ENCODE measurements around the gene KIRREL1. TPM values are rescaled to one million over a fixed set of nuclear protein-coding genes. Genes with fewer than 3 reads are reported as not detected.

The KIRREL1 gene
- polyA plus RNA-seq, 1 experiment: 42.3 TPM

DNA sequence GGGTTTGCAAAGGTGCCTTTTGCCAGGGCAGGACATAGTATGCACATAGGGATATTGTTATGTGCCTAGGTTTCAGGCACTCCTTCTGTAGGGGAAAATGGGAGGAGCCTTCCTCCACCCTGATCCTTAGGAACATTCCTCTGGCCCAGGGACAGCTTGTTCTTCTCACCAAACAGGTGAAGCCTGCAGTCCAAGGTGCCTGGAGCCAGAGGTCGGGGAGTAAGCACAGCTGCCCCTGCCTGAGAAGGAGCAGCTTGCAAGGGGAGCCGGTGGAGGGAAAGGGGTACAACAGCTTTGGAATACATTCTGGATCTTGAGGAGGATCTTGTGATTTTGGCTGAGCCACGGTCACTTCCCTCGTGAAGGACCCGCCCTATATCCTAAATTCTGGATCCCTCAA lies 104.8 kb downstream of the KIRREL1 start:
- POLR2A ChIA-PET: no interaction called here
- CTCF ChIA-PET: interaction anchor here (1.5 to 11.5 kb wide), 5 partner anchors 12 to 135 kb away, joined by 11 to 281 read pairs (median 34); no protein-coding TSS in a partner anchor
- Histone ChIP-seq H3K4me3 (ENCODE audit: low read depth, low read length) (no peak overlapping the region), H3K27ac (ENCODE audit: low read depth, low read length) (no peak overlapping the region), H3K9me3 (ENCODE audit: control insufficient read depth, insufficient read depth, low read length) (no peaks in the 10 kb centered on the region), H3K27me3 (ENCODE audit: control insufficient read depth, insufficient read depth, low read length) (no peaks in the 10 kb centered on the region)
- no peak for DNase-seq (ENCODE audit: low read depth, low spot score)
- TF ChIP-seq, protein P1, sequence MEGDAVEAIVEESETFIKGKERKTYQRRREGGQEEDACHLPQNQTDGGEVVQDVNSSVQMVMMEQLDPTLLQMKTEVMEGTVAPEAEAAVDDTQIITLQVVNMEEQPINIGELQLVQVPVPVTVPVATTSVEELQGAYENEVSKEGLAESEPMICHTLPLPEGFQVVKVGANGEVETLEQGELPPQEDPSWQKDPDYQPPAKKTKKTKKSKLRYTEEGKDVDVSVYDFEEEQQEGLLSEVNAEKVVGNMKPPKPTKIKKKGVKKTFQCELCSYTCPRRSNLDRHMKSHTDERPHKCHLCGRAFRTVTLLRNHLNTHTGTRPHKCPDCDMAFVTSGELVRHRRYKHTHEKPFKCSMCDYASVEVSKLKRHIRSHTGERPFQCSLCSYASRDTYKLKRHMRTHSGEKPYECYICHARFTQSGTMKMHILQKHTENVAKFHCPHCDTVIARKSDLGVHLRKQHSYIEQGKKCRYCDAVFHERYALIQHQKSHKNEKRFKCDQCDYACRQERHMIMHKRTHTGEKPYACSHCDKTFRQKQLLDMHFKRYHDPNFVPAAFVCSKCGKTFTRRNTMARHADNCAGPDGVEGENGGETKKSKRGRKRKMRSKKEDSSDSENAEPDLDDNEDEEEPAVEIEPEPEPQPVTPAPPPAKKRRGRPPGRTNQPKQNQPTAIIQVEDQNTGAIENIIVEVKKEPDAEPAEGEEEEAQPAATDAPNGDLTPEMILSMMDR (IDR thresholded peaks at IDR 0.05; ENCODE audit: low read depth, low read length): no peak

DNA sequence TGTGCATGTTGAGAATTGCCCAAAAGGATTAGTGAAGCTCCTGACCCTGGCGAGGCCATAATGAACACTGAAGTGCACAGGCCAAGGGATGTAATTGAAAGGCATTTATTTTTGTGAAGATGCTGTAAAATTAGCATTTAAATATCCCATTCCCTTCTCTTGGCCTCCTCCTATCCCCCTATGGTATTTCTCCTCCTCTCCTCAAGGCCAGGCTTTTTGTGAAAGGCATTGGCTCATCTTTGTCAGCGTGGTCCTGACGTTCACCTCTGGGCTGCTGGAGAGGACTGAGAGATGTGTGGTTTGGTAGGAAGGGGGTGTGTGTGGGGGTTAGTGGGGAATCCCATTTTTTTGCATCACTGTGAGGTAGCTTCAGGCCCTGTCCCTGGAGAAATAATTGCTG lies 105.7 kb downstream of the KIRREL1 start:
- H3K27ac ChIP-seq (ENCODE audit: low read depth, low read length): no peak overlapping the region
- no peaks in the 10 kb centered on the region for H3K27me3 ChIP-seq (ENCODE audit: control insufficient read depth, insufficient read depth, low read length)
- TF ChIP-seq, protein P1 (IDR thresholded peaks at IDR 0.05; ENCODE audit: low read depth, low read length): no peak
- POLR2A ChIA-PET: no interaction called here
- no peak for DNase-seq (ENCODE audit: low read depth, low spot score)
- H3K9me3 ChIP-seq (ENCODE audit: control insufficient read depth, insufficient read depth, low read length): no peaks in the 10 kb centered on the region
- H3K4me3 ChIP-seq (ENCODE audit: low read depth, low read length): no peak overlapping the region
- CTCF ChIA-PET: interaction anchor here (1.0 to 11.5 kb wide), 6 partner anchors 12 to 135 kb away, joined by 3 to 281 read pairs (median 26); no protein-coding TSS in a partner anchor

DNA sequence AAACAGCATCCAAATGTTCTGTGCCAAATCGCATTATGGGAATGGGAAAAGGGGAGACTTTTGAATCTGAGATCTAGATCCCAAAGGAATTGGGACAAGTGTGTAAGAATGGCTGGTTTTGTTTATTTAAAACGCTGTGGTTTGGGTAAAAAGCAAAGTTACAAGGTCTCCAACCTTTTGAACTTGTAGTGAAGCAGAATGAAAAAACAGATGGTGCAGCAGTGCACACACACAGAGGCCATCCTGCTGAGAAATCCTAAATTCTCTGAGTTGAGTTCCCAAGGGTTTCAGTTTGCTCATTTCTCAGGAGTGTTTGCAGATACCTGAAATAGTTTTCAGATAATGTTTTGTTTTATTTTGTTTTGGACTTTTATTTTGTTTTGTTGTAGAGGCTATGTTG lies 107.1 kb downstream of the KIRREL1 start:
- TF ChIP-seq, protein P1 (IDR thresholded peaks at IDR 0.05; ENCODE audit: low read depth, low read length): no peak
- ChIA-PET POLR2A (no interaction called here), CTCF (interaction anchor here (0.5 to 11.5 kb wide), 4 partner anchors 12 to 109 kb away, joined by 3 to 281 read pairs (median 13); no protein-coding TSS in a partner anchor)

DNA sequence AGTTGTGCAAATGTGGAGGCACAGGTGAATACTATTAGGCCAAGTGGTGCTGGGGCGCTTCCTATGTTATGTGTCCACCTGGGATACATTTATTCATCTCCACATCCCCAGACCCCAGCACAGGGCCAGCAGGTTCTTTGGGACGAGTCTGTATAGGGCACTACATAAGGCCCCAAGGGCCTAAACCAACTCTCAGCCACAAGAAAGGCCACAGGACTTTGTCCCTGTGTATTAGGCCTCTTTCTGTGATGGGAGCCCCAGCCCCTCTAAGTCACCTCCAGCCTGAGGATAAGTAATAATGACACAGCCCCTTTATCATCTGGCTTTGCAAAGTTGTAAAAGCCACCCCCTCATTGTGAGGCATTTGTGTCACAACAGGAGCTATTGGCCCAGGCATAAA lies 108.0 kb downstream of the KIRREL1 start:
- CTCF ChIA-PET: interaction anchor here (0.9 to 11.5 kb wide), 5 partner anchors 13 to 137 kb away, joined by 3 to 281 read pairs (median 5); no protein-coding TSS in a partner anchor
- Histone ChIP-seq H3K9me3 (ENCODE audit: control insufficient read depth, insufficient read depth, low read length) (no peaks in the 10 kb centered on the region), H3K27me3 (ENCODE audit: control insufficient read depth, insufficient read depth, low read length) (peaks cover 3% of the 10 kb centered on the region), H3K4me3 (ENCODE audit: low read depth, low read length) (no peak overlapping the region), H3K27ac (ENCODE audit: low read depth, low read length) (no peak overlapping the region)
- no peak for DNase-seq (ENCODE audit: low read depth, low spot score)
- TF ChIP-seq, protein P1 (IDR thresholded peaks at IDR 0.05; ENCODE audit: low read depth, low read length): no peak
- POLR2A ChIA-PET: no interaction called here

More for the DNA sequence above, 107.1 kb downstream of the KIRREL1 start:
- Histone ChIP-seq H3K4me3 (ENCODE audit: low read depth, low read length) (no peak overlapping the region), H3K27ac (ENCODE audit: low read depth, low read length) (no peak overlapping the region), H3K27me3 (ENCODE audit: control insufficient read depth, insufficient read depth, low read length) (peaks cover 3% of the 10 kb centered on the region), H3K9me3 (ENCODE audit: control insufficient read depth, insufficient read depth, low read length) (no peaks in the 10 kb centered on the region)
- no peak for DNase-seq (ENCODE audit: low read depth, low spot score)

DNA sequence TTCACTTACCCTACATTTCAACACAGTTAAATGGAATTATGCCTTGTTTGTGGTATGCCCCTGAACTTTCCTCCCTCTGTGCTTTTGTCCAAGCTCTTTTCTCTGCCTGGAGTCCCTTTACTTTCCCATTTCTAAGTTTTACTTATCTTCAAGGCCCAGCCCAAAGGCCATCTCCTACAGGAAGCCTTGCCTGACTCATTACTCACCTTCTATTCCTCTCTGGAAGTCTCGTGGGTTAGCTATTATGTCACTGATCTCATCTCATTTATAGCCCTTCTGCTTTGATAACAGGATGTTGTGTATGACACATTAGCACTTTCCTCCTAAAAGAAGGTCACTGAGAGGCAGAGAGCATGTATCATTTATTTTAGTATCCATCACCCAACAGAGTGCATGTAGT lies 108.5 kb downstream of the KIRREL1 start:
- DNase-seq (ENCODE audit: low read depth, low spot score): no peak
- H3K27me3 ChIP-seq (ENCODE audit: control insufficient read depth, insufficient read depth, low read length): peaks cover 3% of the 10 kb centered on the region
- POLR2A ChIA-PET: no interaction called here
- no peak overlapping the region for H3K27ac ChIP-seq (ENCODE audit: low read depth, low read length)
- no peak overlapping the region for H3K4me3 ChIP-seq (ENCODE audit: low read depth, low read length)
- TF ChIP-seq, protein P1 (IDR thresholded peaks at IDR 0.05; ENCODE audit: low read depth, low read length): no peak
- H3K9me3 ChIP-seq (ENCODE audit: control insufficient read depth, insufficient read depth, low read length): no peaks in the 10 kb centered on the region
- CTCF ChIA-PET: interaction anchor here (0.9 to 11.5 kb wide), 4 partner anchors 13 to 138 kb away, joined by 3 to 281 read pairs (median 10); no protein-coding TSS in a partner anchor
